Stimulated activated CD4-positive, alpha-beta T cell treated with anti-CD3 and anti-CD28 coated beads, Interleukin-12 subunit alpha, Interleukin-12 subunit beta, amount 100 ng/mL, for 24 hours (primary cell): ENCODE data around the gene KAT7.

Experiments
- DNase-seq, 2 experiments: peaks; one replicate each; pipeline ENCODE4 v3.0.0-alpha.2; 2020; ENCODE audit warnings: low read depth in 2 of 2

The KAT7 gene

GRCh38 chr17:49760932-49761558, 27.4 kb upstream of the KAT7 start:
- no peak for DNase-seq

- DNase-seq = no peak
Measured at GRCh38 chr17:49762151-49762941, 26.1 kb upstream of the KAT7 start.

- DNase-seq = peak; percentile 91 to 93
Measured at GRCh38 chr17:49763735-49764558, 24.5 kb upstream of the KAT7 start, which contains the start of gene FAM117A. FAM117A (minus strand) TSS chr17:49764131; CDS start chr17:49764087, 44 bp downstream.

- no peak for DNase-seq
Measured at GRCh38 chr17:49764559-49765180, 23.8 kb upstream of the KAT7 start.

GRCh38 chr17:49766918-49767530, 21.5 kb upstream of the KAT7 start:
- no peak for DNase-seq

- no peak for DNase-seq
Measured at GRCh38 chr17:49775546-49776260, 12.8 kb upstream of the KAT7 start.

GRCh38 chr17:49776551-49777300, 11.8 kb upstream of the KAT7 start:
- no peak for DNase-seq

- DNase-seq = no peak
Measured at GRCh38 chr17:49777563-49777962, 10.9 kb upstream of the KAT7 start.

GRCh38 chr17:49779156-49779738, 9.2 kb upstream of the KAT7 start:
- no peak for DNase-seq

- DNase-seq = no peak
Measured at GRCh38 chr17:49779739-49780231, 8.7 kb upstream of the KAT7 start.

- no peak for DNase-seq
Measured at GRCh38 chr17:49783071-49783715, 5.3 kb upstream of the KAT7 start.

GRCh38 chr17:49783791-49784190, 4.7 kb upstream of the KAT7 start:
- no peak for DNase-seq

- no peak for DNase-seq
Measured at GRCh38 chr17:49784636-49785035, 3.8 kb upstream of the KAT7 start.

- no peak for DNase-seq
Measured at GRCh38 chr17:49787884-49788477, 500 bp upstream of the KAT7 start.

GRCh38 chr17:49789243-49789578, 730 bp downstream of the KAT7 start:
- no peak for DNase-seq

GRCh38 chr17:49793309-49793708, 4.8 kb downstream of the KAT7 start:
- DNase-seq = no peak

- DNase-seq = no peak
Measured at GRCh38 chr17:49795372-49795771, 6.9 kb downstream of the KAT7 start.

GRCh38 chr17:49798182-49798581, 9.7 kb downstream of the KAT7 start:
- DNase-seq = no peak

GRCh38 chr17:49798738-49799137, 10.3 kb downstream of the KAT7 start:
- DNase-seq = no peak
